Measurements from ENCODE around the gene COL15A1. TPM values are rescaled to one million over a fixed set of nuclear protein-coding genes. Genes with fewer than 3 reads are reported as not detected.

COL15A1 gene
- total RNA-seq, 4 donors from 2014 or later = 134 to 256 (median 145) TPM

DNA sequence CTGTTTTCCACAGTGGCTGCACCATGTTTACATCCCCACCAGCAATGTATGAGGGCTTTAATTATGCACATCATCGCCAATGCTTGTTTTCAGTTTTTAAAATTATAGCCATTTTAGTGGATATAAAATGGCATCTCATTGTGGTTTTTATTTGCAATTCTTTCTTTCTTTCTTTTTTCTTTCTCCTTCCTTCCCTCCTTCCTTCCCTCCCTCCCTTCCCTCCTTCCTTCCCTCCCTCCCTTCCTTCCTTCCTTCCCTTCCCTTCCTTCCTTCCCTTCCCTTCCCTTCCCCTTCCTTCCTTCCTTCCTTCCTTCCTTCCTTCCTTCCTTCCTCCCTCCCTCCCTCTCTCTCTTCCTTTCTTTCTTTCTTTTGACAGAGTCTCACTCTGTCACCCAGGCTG is 6.6 kb downstream of the COL15A1 start:
- H3K27ac ChIP-seq (replicated peaks in 1 of 4) = peak overlapping the region; percentile 87 to 92 (median 88)
- H3K4me1 ChIP-seq = peaks cover 14 to 86% (median 78%) of the 10 kb centered on the region in 4 donors
- H3K9me3 ChIP-seq = no peaks in the 10 kb centered on the region
- DNase-seq (ENCODE audit: extremely low spot score) = no peak
- H3K36me3 ChIP-seq = no peaks in the 10 kb centered on the region
- WGBS = 90% methylated on average over 1 of the region's 1 CpG
- no peaks in the 10 kb centered on the region for H3K27me3 ChIP-seq
- intact Hi-C loops (cut with DNase I) = no loop called here
- no peak overlapping the region for H3K4me3 ChIP-seq
- TF ChIP-seq, protein P1, sequence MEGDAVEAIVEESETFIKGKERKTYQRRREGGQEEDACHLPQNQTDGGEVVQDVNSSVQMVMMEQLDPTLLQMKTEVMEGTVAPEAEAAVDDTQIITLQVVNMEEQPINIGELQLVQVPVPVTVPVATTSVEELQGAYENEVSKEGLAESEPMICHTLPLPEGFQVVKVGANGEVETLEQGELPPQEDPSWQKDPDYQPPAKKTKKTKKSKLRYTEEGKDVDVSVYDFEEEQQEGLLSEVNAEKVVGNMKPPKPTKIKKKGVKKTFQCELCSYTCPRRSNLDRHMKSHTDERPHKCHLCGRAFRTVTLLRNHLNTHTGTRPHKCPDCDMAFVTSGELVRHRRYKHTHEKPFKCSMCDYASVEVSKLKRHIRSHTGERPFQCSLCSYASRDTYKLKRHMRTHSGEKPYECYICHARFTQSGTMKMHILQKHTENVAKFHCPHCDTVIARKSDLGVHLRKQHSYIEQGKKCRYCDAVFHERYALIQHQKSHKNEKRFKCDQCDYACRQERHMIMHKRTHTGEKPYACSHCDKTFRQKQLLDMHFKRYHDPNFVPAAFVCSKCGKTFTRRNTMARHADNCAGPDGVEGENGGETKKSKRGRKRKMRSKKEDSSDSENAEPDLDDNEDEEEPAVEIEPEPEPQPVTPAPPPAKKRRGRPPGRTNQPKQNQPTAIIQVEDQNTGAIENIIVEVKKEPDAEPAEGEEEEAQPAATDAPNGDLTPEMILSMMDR (IDR thresholded peaks at IDR 0.05) = no peak
- TF ChIP-seq EP300 (IDR thresholded peaks at IDR 0.05) (no peak), POLR2A (IDR thresholded peaks at IDR 0.05; ENCODE audit: low read depth) (no peak), POLR2AphosphoS5 (IDR thresholded peaks at IDR 0.05) (no peak)

DNA sequence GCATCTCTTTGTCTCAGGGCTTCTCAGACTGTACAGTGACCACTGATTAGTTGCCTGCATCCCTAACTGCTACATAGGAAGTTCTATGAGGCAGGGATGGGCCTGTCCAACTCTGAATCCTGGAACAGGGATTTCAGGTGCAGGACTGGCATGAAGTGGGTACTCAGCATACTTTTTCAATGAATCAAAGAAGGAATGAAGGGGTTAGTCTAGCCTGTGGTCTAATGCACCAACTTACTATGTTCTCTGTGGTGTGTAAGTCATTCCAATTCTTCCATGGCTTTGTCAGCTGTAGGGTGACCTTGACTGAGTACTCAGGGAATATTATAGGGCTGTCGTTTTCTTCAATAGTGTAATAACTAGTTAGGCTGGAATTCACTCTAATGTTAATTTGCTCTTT is 8.3 kb downstream of the COL15A1 start:
- no peaks in the 10 kb centered on the region for H3K36me3 ChIP-seq
- intact Hi-C loops (cut with DNase I) = no loop called here
- peaks cover 5 to 85% (median 76%) of the 10 kb centered on the region in 4 donors for H3K4me1 ChIP-seq
- peak overlapping the region; percentile 87 to 92 (median 88) for H3K27ac ChIP-seq (replicated peaks in 1 of 4)
- no peaks in the 10 kb centered on the region for H3K27me3 ChIP-seq
- WGBS = 71% methylated on average over 1 of the region's 1 CpG
- DNase-seq (ENCODE audit: extremely low spot score) = no peak
- peaks cover 0 to 4% (median 0%) of the 10 kb centered on the region in 4 donors for H3K9me3 ChIP-seq
- no peak overlapping the region for H3K4me3 ChIP-seq
- TF ChIP-seq, protein P1 (IDR thresholded peaks at IDR 0.05) = no peak
- TF ChIP-seq POLR2A (IDR thresholded peaks at IDR 0.05; ENCODE audit: low read depth) = no peak
- no peak for TF ChIP-seq EP300 (IDR thresholded peaks at IDR 0.05)
- no peak for TF ChIP-seq POLR2AphosphoS5 (IDR thresholded peaks at IDR 0.05)

DNA sequence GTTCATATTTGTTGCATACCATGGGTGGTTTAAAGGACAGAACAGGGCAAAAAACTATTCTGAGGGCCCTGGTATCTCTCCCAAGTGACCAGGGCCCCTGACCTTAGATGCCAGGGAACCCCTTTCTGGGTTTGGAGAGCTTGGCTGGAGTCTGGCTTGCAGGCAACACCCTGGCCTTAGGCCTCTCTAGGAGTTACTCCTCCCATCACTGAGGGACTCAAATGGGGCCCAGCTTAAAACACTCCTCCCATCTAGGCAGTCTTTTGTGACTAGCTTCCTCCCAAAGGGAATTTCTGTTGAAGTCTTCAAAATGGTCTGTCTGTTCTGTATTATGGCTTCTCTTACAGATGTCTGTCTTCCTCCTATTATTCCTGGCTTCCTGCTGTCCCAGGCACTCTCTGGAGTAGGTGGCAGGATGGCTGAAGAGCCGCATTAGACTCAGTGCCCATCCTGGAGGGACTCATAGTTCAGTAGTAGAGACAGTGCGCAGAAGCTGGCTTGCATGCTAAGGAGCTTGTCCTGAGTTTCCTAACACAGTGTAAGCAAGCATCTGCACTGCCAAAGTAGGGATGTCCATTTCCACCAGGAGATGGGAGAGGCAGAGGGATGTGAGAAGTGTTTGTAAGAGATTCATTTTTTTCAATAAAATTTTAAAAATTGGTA is 10.0 kb downstream of the COL15A1 start:
- Histone ChIP-seq H3K27ac (replicated peaks in 1 of 4) (peak overlapping the region; percentile 87 to 92 (median 88)), H3K4me1 (peaks cover 14 to 87% (median 78%) of the 10 kb centered on the region in 4 donors), H3K27me3 (no peaks in the 10 kb centered on the region), H3K4me3 (no peak overlapping the region), H3K36me3 (no peaks in the 10 kb centered on the region), H3K9me3 (peaks cover 0 to 7% (median 0%) of the 10 kb centered on the region in 4 donors)
- no peak for DNase-seq (ENCODE audit: extremely low spot score)
- intact Hi-C loops (cut with DNase I) = no loop called here
- WGBS = 56% methylated on average over 2 of the region's 2 CpGs
- TF ChIP-seq, protein P1 (IDR thresholded peaks at IDR 0.05) = no peak
- TF ChIP-seq POLR2A (IDR thresholded peaks at IDR 0.05; ENCODE audit: low read depth) (no peak), EP300 (IDR thresholded peaks at IDR 0.05) (no peak), POLR2AphosphoS5 (IDR thresholded peaks at IDR 0.05) (peak; percentile 57 to 65)

DNA sequence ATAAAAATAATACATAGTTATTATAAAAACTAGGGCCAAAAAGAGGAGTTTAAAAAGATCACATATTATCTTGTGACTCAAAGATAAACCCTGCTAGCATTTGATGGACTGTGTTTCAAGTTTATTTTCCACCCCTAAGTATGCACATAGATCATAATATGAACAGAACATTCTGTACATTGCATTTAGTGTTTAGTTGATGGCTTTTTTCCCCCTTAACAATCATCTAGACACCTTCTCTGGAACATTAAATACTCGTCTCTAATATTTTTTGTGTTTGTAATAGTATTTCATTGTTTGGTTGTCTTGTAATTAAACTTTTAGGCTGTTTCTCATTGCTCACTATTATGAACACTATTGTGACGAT is 10.5 kb downstream of the COL15A1 start:
- H3K9me3 ChIP-seq = peaks cover 0 to 7% (median 0%) of the 10 kb centered on the region in 4 donors
- H3K27ac ChIP-seq (replicated peaks in 1 of 4) = peak overlapping the region; percentile 87 to 92 (median 88)
- H3K4me3 ChIP-seq = no peak overlapping the region
- H3K36me3 ChIP-seq = no peaks in the 10 kb centered on the region
- WGBS = 46% methylated on average over 2 of the region's 2 CpGs
- peak; percentile 82 for TF ChIP-seq EP300 (IDR thresholded peaks at IDR 0.05)
- TF ChIP-seq POLR2AphosphoS5 (IDR thresholded peaks at IDR 0.05) = peak in 1 of 2 donors; percentile 74
- no peak for TF ChIP-seq POLR2A (IDR thresholded peaks at IDR 0.05; ENCODE audit: low read depth)
- no peak for DNase-seq (ENCODE audit: extremely low spot score)
- H3K4me1 ChIP-seq = peaks cover 17 to 87% (median 80%) of the 10 kb centered on the region in 4 donors
- no peaks in the 10 kb centered on the region for H3K27me3 ChIP-seq
- intact Hi-C loops (cut with DNase I) = no loop called here

DNA sequence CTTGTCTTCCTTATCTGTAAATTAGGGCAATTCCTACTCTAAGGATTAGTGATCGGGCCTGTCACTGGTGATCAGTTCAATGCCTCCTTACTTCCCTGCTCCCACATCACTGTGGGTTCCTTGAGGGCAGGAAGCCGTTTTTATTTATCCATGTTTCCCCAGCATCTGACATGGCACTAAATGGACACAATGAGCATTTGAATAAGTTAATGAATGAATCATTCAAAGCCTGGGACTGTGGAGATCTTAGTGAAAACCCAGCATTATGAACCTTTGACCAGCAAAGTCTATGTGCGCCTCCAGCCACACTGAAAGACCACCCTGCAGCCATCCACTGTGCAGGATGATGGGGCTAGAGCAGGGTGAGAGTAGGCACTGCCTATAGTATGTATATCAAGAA is 11.6 kb downstream of the COL15A1 start:
- Histone ChIP-seq H3K4me1 (peaks cover 27 to 91% (median 90%) of the 10 kb centered on the region in 4 donors), H3K27ac (replicated peaks in 1 of 4) (peak overlapping the region; percentile 87 to 92 (median 88)), H3K27me3 (no peaks in the 10 kb centered on the region), H3K9me3 (peaks cover 0 to 7% (median 0%) of the 10 kb centered on the region in 4 donors), H3K36me3 (no peaks in the 10 kb centered on the region), H3K4me3 (no peak overlapping the region)
- intact Hi-C loops (cut with DNase I) = no loop called here
- TF ChIP-seq POLR2A (IDR thresholded peaks at IDR 0.05; ENCODE audit: low read depth) (no peak), EP300 (IDR thresholded peaks at IDR 0.05) (no peak), POLR2AphosphoS5 (IDR thresholded peaks at IDR 0.05) (no peak)
- TF ChIP-seq, protein P1 (IDR thresholded peaks at IDR 0.05) = no peak
- WGBS = 90% methylated on average over 3 of the region's 3 CpGs
- no peak for DNase-seq (ENCODE audit: extremely low spot score)

Data from esophagus muscularis mucosa (tissue), 4 donors.